GM12801 (cell line): Measurements from ENCODE around the gene SCAF1.

Experiments
- CTCF ChIP-seq: IDR thresholded peaks from one replicate; pipeline ENCODE4 v1.5.1; 2011; ENCODE audit warnings: control low read depth; ENCODE audit not compliant: insufficient read length; ENCODE audit errors: extremely low read depth

Gene SCAF1

GRCh38 chr19:49624967-49625910, 16.8 kb upstream of the SCAF1 start:
- no peak for TF ChIP-seq CTCF

- TF ChIP-seq CTCF, result no peak
Measured at GRCh38 chr19:49626226-49626625, 15.8 kb upstream of the SCAF1 start.

DNA sequence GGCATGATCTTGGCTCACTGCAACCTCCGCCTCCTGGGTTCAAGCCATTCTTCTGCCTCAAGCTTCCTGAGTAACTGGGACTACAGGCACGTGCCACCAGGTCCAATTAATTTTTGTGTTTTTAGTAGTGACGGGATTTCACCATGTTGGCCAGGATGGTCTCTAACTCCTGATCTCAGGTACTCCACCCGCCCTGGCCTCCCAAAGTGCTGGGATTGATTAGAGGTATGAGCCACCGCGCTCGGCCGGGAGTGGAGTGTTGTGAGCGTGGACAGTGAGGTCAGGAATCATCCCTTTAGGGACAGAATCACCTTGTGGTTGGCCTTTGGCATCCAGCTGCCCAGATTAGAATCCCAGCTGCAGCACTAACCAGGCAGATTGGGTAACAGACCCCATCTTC, 12.3 kb upstream of the SCAF1 start:
- TF ChIP-seq CTCF, result no peak

DNA sequence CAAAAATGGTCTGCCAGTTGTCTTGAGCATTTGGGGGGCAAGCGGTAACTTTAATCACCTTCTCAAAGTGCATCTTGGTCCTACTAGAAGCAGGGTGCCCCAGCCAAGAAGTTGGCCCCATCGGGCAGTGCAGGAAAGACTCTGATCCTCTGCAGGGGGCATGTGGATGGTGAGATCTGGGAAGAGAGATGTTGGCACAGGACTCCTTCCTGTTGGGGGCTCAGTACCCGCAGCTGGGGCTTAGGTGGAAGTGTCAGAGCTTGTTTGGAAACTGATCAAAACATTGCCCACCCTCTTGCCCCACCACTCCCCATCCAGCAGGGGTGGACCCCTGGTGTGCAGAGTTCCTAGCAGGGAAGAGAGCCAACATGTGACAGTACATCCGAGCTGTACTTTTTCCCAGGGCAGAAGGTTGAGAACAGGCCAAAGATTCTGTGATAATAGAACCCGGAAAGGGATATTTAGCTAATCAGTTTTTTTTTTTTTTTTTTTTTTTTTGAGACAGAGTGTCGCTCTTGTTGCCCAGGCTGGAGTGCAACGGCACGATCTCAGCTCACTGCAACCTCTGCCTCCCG, 10.9 kb upstream of the SCAF1 start:
- no peak for TF ChIP-seq CTCF

DNA sequence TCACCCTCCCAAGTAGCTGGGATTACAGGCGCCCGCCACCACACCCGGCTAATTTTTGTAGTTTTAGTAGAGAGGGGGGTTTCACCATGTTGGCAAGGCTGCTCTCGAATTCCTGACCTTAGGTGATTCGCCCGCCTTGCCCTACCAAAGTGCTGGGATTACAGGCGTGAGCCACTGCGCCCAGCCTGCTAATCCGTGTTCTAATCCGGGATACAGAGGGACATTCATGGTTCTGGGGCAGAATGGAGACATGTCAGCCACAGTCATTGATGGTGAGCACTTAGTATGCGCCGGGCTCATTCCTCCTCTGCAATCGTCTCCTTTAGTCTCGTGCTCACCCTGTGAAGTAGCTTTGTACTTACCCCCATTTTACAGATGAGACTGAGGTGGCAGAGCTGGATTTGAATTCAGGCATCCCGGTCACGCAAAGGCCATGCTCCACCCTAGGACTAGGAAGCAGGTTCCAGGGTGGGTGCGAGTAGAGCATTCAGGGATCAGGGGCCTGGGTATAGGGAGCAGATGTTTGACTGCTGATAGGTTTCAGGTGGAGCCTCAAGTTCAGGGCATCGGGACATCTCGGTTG, 10.3 kb upstream of the SCAF1 start:
- no peak for TF ChIP-seq CTCF

DNA sequence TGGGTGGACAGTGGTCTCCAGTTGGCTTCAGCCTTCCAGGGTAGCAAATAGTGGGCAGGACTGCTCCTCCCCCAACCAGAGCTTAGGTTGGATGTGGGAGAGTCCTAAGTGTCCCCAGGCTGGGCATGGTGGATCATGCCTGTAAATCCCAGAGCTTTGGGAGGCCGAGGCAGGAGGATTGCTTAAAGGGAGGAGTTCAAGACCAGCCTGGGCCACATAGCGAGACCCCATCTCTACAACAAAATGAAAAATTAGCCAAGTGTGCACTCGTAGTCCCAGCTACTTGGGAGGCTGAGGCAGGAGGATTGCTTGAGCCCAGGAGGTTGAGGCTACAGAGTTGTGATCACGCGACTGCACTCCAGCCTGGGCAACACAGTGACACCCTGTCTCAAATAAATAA, 9.4 kb upstream of the SCAF1 start:
- no peak for TF ChIP-seq CTCF

GRCh38 chr19:49635530-49636232, 6.3 kb upstream of the SCAF1 start:
- no peak for TF ChIP-seq CTCF
